ENCODE measurements around the gene SLC16A6.
"Not testable (repeated sequence)": the region's sequence is repeated elsewhere in the genome, so short reads cannot be mapped to it uniquely, and the experiment has no call there.

The SLC16A6 gene

DNA sequence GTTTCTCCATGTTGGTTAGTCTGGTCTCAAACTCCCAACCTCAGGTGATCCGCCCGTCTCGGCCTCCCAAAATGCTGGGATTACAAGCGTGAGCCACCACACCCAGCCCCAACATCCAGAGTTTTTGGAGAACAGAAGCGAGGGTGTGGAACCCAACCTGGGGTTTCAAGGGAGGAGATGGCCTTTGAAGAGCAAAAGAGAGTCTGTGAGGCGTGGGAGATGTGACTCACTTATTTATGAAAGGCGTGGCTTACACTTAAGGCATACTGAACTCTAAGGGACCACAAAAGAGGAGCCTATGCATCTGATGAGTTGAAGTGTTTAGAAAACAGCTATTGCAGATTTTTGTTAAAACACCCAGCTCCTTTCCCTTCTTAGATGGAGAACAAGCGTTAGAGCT, 19.2 kb upstream of the SLC16A6 start:
- DNase-seq: no peak

- not testable (repeated sequence) for DNase-seq
These were observed 18.2 kb upstream of the SLC16A6 start for GRCh38 chr17:68309066-68309670.

GRCh38 chr17:68308486-68308885, 17.6 kb upstream of the SLC16A6 start:
- not testable (repeated sequence) for DNase-seq

DNA sequence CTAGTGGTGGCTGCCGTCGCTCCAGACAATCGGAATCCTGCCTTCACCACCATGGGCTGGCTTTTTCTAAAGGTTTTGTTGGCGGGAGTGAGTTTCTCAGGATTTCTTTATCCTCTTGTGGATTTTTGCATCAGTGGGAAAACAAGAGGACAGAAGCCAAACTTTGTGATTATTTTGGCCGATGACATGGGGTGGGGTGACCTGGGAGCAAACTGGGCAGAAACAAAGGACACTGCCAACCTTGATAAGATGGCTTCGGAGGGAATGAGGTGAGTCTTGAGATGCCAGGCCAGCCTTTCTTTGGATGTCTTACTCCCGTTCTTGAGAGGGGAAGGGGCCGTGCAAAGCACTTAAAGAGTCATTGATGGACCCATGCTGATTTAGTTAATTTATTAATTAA, 16.5 kb upstream of the SLC16A6 start:
- DNase-seq: no peak

GRCh38 chr17:68306819-68307218, 15.9 kb upstream of the SLC16A6 start:
- DNase-seq: no peak

DNA sequence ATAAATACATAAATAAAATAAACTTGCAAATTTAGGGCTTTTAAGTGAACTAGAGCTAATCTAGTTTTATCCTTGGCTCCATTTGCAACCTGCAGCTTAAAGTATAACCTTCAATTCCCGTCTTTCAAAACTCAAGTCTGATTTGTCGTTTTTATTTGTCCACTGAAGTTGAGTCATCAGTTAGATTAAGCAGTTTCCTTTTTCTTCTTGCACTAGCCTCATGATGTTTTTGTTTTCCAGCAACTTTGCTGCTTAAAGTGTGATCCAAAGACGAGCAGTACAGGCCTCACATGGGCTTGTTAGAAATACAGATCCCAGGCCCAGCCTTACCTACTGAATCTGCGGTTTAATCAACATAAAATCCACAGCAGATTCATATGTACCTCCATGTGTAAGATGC, 14.2 kb upstream of the SLC16A6 start:
- DNase-seq: no peak

- no peak for DNase-seq
These were observed 13.8 kb upstream of the SLC16A6 start for GRCh38 chr17:68304706-68305105.

DNA sequence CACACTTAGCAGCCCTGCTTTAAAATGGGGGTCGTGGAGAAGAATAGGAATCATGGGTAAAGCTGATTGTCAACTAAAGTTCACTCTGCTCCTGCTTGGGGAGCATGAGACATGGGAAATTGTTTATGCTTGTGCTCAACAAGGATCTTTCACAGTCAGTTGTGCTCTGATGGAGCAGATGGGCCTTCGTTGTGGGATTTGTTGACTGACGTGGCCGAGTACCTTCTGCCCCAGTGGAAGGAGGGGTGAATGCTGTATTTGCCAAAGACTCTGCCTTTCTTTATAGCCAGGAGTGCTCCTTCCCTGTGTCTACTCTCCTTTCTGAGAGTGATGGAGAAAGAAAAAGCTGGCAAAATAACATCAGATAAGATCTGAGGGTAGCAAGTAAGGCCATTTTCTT, 11.7 kb upstream of the SLC16A6 start:
- no peak for DNase-seq

GRCh38 chr17:68302066-68302564, 11.2 kb upstream of the SLC16A6 start:
- no peak for DNase-seq

DNA sequence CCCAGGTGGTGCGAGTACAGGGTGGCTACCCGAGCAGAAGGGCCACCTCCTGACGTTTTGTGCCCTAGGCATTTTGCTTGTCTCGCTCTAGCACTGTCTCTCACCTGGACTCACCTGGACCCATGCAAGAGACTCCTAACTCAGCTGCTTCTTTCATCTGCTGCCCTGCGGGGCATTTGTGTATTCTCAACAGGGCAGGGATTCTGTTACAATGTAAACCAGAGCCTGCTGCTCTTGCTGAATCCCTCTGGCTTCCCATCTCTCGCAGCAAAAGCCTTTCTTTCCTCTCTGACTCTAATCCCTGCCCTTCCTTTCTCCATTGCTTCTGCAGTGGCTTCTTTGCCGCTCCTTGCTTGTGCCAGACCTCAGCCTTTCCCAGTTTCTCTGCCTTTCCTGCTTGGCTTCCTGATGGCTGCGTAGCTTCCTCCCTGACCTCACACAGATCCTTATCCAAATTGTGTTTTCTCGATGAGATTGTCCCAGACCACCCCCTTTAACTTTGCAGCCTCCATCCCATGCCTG, 10.6 kb upstream of the SLC16A6 start:
- no peak for DNase-seq

DNA sequence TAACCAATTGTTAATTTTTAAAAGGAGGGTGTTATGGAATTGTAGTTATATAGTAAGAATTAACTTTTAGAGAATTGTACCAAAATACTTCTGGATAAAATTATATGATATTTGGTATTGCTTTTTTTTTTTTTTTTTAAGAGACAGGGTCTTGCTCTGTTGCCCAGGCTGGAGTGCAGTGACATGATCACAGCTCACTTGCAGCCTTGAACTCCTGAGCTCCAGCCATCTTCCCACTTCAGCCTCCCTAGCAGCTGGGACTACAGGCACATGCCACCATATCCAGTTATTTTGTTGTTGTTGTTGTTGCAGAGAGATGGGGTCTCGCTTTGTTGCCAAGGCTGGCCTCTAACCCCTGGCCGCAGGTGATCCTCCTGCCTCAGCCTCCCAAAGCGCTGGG, 8.9 kb upstream of the SLC16A6 start:
- DNase-seq: no peak

GRCh38 chr17:68298601-68299000, 7.7 kb upstream of the SLC16A6 start:
- DNase-seq: no peak

DNA sequence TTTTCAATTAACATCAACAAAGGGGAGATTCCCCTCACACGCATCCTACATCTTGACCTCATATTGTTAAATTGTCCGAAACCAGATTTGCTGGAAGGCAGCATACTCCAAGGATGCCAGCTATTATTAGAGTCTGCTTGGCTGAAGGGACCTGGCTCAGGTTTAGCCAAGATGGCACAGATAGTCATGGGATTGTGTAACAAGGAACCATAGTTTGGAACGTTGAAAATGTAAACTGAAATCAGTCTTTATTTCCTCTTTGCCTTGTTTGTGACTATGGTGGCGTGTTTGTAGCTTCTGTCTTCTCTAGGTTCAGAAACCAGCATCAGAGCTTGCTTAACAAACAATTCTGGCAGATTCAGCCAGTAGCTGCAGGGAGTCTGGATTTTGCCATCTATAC, 6.3 kb upstream of the SLC16A6 start:
- no peak for DNase-seq

- peak in 2 of 4 experiments; percentile 30 to 31 for DNase-seq
These were observed 5.6 kb upstream of the SLC16A6 start for GRCh38 chr17:68296217-68297191.

GRCh38 chr17:68295086-68295485, 4.2 kb upstream of the SLC16A6 start:
- DNase-seq: peak in 1 of 4 experiments; percentile 20

- no peak for DNase-seq
These were observed 3.7 kb upstream of the SLC16A6 start for GRCh38 chr17:68294617-68295016.

GRCh38 chr17:68294196-68294555, 3.2 kb upstream of the SLC16A6 start:
- DNase-seq: no peak

- DNase-seq: no peak
These were observed 2.7 kb upstream of the SLC16A6 start for GRCh38 chr17:68293490-68294195.

DNA sequence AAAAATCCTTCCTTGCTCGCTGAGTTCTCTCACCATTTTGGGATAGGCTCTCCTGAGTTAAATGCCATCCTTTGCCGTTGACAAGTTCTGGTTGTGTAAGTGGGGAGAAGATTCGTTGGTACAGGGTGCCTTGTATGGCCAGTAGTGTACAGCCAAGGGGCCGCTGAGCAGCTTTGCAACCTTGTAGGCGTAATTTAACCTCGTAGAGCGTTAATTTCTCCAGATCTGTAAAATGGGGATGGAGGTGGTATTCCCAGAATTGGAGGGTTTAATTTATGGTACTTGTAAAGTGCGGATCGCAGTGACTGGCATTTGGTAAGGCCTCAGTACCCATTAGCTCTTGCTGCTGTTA, 1.7 kb upstream of the SLC16A6 start:
- no peak for DNase-seq

- DNase-seq: peak; percentile 73 to 92 (median 82)
These were observed 1.1 kb upstream of the SLC16A6 start for GRCh38 chr17:68291836-68292688.

GRCh38 chr17:68290268-68290954, 516 bp downstream of the SLC16A6 start:
- peak in 3 of 4 experiments; percentile 22 to 29 (median 27) for DNase-seq

- DNase-seq: no peak
These were observed 1.0 kb downstream of the SLC16A6 start for GRCh38 chr17:68289936-68290267.
